Tibial nerve (tissue), 3 donors: ENCODE results near the gene PDE1C.

ENCODE experiments used
- CTCF ChIP-seq, 5 experiments: fragments of 200-600 bp in 3 of 5; fragments of 450-650 bp in 2 of 5; sonication (generic) in 3 of 5; IDR thresholded peaks; one replicate each; pipeline ENCODE4 v1.5.1; 2016 to 2019; ENCODE audit warnings: antibody characterized with exemption in 5 of 5, mild to moderate bottlenecking in 3 of 5, moderate library complexity in 2 of 5
- POLR2A ChIP-seq, 2 donors: fragments of 450-650 bp; IDR thresholded peaks; one replicate each; pipeline ENCODE4 v1.6.1; 2017; ENCODE audit warnings: antibody characterized with exemption in 2 of 2, mild to moderate bottlenecking in 2 of 2, moderate library complexity in 2 of 2

- no peak for TF ChIP-seq CTCF (IDR thresholded peaks at IDR 0.05)
- no peak for TF ChIP-seq POLR2A (IDR thresholded peaks at IDR 0.05)
Observed at GRCh38 chr7:32033006-32033405, 37.2 kb downstream of the PDE1C start.
